ENCODE data around the gene ARHGAP6. TPM values are rescaled to one million over a fixed set of nuclear protein-coding genes. Genes with fewer than 3 reads are reported as not detected.

The ARHGAP6 gene
- total and polyA plus RNA-seq, 2 of the 13 experiments (the other 11 are each of a cell fraction or from before 2014, with no cell fraction given), result 0.11 TPM; not detected in 1

GRCh38 chrX:11111037-11111851 is 554.5 kb downstream of the ARHGAP6 start, which contains the start of gene HCCS (continued):
- TF ChIP-seq TFDP1 (CRISPR knock-in tag; IDR thresholded peaks at IDR 0.05; ENCODE audit: borderline replicate concordance) (peak; percentile 46; the same call in 1 of the 2 replicates), ZNF496 (CRISPR knock-in tag; IDR thresholded peaks at IDR 0.05; ENCODE audit: insufficient replicate concordance) (no peak), ZNF644 (CRISPR knock-in tag; IDR thresholded peaks at IDR 0.05; ENCODE audit: low read depth) (no peak), ZNF296 (CRISPR knock-in tag; conservative IDR thresholded peaks at IDR 0.05) (no peak), MEIS2 (CRISPR knock-in tag; IDR thresholded peaks at IDR 0.05) (no peak), ZNF18 (CRISPR knock-in tag; IDR thresholded peaks at IDR 0.05; ENCODE audit: insufficient replicate concordance) (no peak), ZNF619 (CRISPR knock-in tag; IDR thresholded peaks at IDR 0.05) (no peak), ZFP1 (CRISPR knock-in tag; IDR thresholded peaks at IDR 0.05) (no peak), MIER2 (CRISPR knock-in tag; IDR thresholded peaks at IDR 0.05) (no peak), ZZZ3 (CRISPR knock-in tag; IDR thresholded peaks at IDR 0.05; ENCODE audit: borderline replicate concordance) (0 out of 2 replicates have a peak, but pooled peaks have one; percentile 41), ZNF589 (CRISPR knock-in tag; conservative IDR thresholded peaks at IDR 0.05) (no peak), CSRNP2 (CRISPR knock-in tag; conservative IDR thresholded peaks at IDR 0.05; ENCODE audit: low read depth) (no peak), TAF15 (IDR thresholded peaks at IDR 0.05; ENCODE audit: low read depth, low read length, poor library complexity, severe bottlenecking) (no peak), ISX (CRISPR knock-in tag; conservative IDR thresholded peaks at IDR 0.05) (no peak), ZIK1 (CRISPR knock-in tag; IDR thresholded peaks at IDR 0.05; ENCODE audit: borderline replicate concordance, low read depth) (no peak), NR2C2 (CRISPR knock-in tag; IDR thresholded peaks at IDR 0.05; ENCODE audit: borderline replicate concordance) (0 out of 2 replicates have a peak, but pooled peaks have one; percentile 18), PCBP1 (IDR thresholded peaks at IDR 0.05; ENCODE audit: borderline replicate concordance, low read depth, low read length) (no peak), PTBP1 (IDR thresholded peaks at IDR 0.05; ENCODE audit: low read depth, low read length, poor library complexity, severe bottlenecking) (no peak), SMC3 (IDR thresholded peaks at IDR 0.05; ENCODE audit: low read length) (no peak), ZNF577 (CRISPR knock-in tag; IDR thresholded peaks at IDR 0.05; ENCODE audit: borderline replicate concordance, low read depth) (no peak), STAT5B (CRISPR knock-in tag; IDR thresholded peaks at IDR 0.05) (no peak), SP140L (CRISPR knock-in tag; IDR thresholded peaks at IDR 0.05; ENCODE audit: borderline replicate concordance) (no peak), MEIS1 (CRISPR knock-in tag; IDR thresholded peaks at IDR 0.05; ENCODE audit: borderline replicate concordance) (no peak), ZNF883 (CRISPR knock-in tag; IDR thresholded peaks at IDR 0.05; ENCODE audit: not compliant biosample characterization) (no peak), CHD2 (IDR thresholded peaks at IDR 0.05; ENCODE audit: low read depth, low read length) (no peak), HNF4A (CRISPR knock-in tag; IDR thresholded peaks at IDR 0.05) (no peak), NFE2L1 (CRISPR knock-in tag; IDR thresholded peaks at IDR 0.05; ENCODE audit: borderline replicate concordance) (no peak)

Data from HepG2 (cell line).